HUES64 (cell line): ENCODE data around the gene CRTAC1.

Experiments used
- H3K27ac ChIP-seq: 2 replicates; pipeline ENCODE4 v1.7.0; 2013; ENCODE audit warnings: low read depth, low read length, inconsistent platforms
- H3K27me3 ChIP-seq: 2 replicates; pipeline ENCODE4 v1.6.1; 2013; ENCODE audit warnings: mild to moderate bottlenecking, low read length; ENCODE audit not compliant: insufficient read depth
- H3K36me3 ChIP-seq: 2 replicates; pipeline ENCODE4 v1.6.1; 2013; ENCODE audit warnings: mild to moderate bottlenecking, low read length; ENCODE audit not compliant: insufficient read depth
- H3K4me1 ChIP-seq: 2 replicates; pipeline ENCODE4 v1.6.1; 2013; ENCODE audit warnings: mild to moderate bottlenecking, low read length, moderate library complexity; ENCODE audit not compliant: insufficient read depth
- H3K4me3 ChIP-seq: 2 replicates; pipeline ENCODE4 v1.5.1; 2013; ENCODE audit warnings: mild to moderate bottlenecking, low read length, moderate library complexity
- H3K9ac ChIP-seq: 2 replicates; pipeline ENCODE4 v1.6.1; 2013; ENCODE audit warnings: mild to moderate bottlenecking, low read depth, low read length
- H3K9me3 ChIP-seq: 2 replicates; pipeline ENCODE4 v1.6.1; 2013; ENCODE audit warnings: low read depth, low read length; ENCODE audit not compliant: insufficient read depth
- WGBS: fragments of 150-250, 120-280 bp; methylation state at CpG from one replicate; pipeline ENCODE4 v1.1.7; 2013; ENCODE audit warnings: missing lambda C conversion rate; 5-methylcytosine and 5-hydroxymethylcytosine counted together

The CRTAC1 gene

DNA sequence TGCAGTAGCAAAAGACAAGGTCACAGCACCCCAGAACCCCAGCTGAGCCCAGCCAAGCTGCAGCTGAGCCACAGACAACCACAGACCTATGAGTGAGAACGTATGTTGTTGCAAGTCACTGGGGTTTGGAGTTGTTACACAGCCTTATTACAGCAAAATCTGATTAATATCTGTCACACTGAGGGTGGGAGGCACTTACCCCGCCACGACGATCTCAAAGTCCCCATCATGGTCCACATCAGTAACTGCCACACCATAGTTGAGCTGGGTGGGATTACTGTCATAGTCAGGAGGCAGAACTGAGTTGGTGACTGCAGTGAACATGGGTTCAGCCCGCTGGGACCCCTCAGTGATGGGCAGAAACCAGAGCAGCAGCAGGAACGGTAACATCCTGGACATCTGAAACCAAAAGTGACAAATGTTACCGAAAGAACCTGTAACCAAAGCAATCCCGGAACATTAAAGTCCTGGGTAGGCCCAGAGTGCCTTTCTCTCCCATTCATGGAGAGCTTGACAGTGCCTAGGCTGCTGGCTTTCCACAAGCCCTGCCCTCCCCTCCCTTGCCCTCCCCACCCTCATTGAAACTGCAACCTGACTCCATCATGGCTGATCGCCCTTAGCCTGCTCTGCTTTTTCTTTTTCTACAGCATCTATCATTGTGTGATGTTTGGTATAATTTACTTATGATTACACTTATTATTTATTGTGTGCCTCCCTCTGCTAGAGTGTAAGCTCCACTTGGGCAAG lies 19.3 kb downstream of the CRTAC1 start:
- 92% methylated on average over 8 of the region's 9 CpGs for WGBS
- Histone ChIP-seq H3K4me1 (peaks cover 15% of the 10 kb centered on the region), H3K4me3 (no peak overlapping the region)

DNA sequence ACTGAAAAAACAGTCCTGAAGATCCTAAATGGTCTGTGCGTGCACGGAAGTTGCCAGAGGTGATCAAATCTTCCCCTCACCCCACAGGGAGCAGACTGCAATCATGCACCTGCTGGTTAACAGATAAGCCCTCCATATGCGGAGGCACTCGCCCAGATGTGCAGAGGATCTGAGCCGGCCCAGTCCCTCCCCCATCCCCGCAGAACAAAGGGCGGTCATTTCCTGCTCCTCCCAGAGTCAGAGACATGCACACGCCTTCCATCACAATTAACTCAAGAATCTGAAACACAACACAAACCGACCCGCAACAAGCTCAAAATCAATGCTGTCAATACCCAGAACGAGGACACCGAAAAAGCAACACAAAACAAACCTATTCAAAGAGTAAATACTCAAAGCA lies 24.2 kb downstream of the CRTAC1 start:
- H3K4me3 ChIP-seq = peak overlapping the region; percentile 46
- no peak overlapping the region for H3K9ac ChIP-seq
- H3K27me3 ChIP-seq = peaks cover 14% of the 10 kb centered on the region
- H3K27ac ChIP-seq = no peak overlapping the region
- WGBS = 2% methylated on average over 12 of the region's 12 CpGs
- peaks cover 17% of the 10 kb centered on the region for H3K4me1 ChIP-seq
- H3K9me3 ChIP-seq = no peaks in the 10 kb centered on the region
- H3K36me3 ChIP-seq = no peaks in the 10 kb centered on the region

More for the DNA sequence above, 19.3 kb downstream of the CRTAC1 start:
- no peak overlapping the region for H3K9ac ChIP-seq
- no peaks in the 10 kb centered on the region for H3K36me3 ChIP-seq
- no peak overlapping the region for H3K27ac ChIP-seq
- no peaks in the 10 kb centered on the region for H3K9me3 ChIP-seq
- H3K27me3 ChIP-seq = peaks cover 14% of the 10 kb centered on the region

DNA sequence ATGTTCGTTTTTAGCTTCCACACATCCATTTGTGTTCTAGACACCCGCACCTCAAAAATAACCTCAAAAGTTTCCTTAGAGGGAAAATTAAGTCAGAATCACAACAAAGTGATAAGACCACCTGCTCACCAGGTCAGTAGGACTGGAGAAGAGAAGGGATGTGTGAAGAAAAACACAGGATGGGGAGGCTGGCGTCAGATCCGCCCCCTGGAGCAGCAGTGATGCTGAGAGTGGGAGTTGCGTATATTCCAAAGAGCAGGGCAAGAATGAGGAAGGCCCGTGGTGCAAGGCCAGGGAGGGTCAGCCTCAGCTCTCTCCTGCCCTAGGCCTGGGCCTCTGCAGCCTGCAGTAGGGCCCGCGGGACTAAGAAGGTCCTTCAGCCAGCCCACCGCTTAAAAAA lies 28.7 kb downstream of the CRTAC1 start:
- Histone ChIP-seq H3K9me3 (peaks cover 7% of the 10 kb centered on the region; the same call in 1 of the 2 replicates), H3K4me3 (no peak overlapping the region), H3K36me3 (no peaks in the 10 kb centered on the region), H3K27me3 (peaks cover 4% of the 10 kb centered on the region), H3K27ac (no peak overlapping the region), H3K9ac (no peak overlapping the region), H3K4me1 (peaks cover 10% of the 10 kb centered on the region)
- 81% methylated on average over 7 of the region's 9 CpGs for WGBS

DNA sequence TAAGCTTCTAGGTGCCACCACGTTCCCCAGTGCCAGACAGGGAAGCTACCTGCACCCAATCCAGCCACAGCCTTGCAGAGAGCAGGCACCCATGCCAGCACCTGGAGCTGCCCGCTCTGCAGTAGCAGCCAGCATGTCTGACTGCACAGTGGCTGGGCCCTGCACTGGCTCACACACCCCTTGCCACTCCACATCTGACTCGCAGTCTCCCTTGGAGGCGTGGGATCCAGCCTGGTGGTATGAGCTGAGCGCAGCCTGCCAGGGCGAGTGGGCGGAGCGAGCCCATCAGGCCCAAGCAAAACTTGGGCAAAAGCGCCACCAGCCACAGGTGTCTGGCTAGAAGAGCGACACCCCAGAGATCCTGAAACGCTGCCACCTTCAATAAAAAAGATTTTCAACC lies 30.1 kb downstream of the CRTAC1 start:
- H3K36me3 ChIP-seq = no peaks in the 10 kb centered on the region
- WGBS = 94% methylated on average over 11 of the region's 11 CpGs
- H3K4me1 ChIP-seq = no peaks in the 10 kb centered on the region
- no peak overlapping the region for H3K27ac ChIP-seq
- H3K9ac ChIP-seq = no peak overlapping the region
- no peak overlapping the region for H3K4me3 ChIP-seq
- no peaks in the 10 kb centered on the region; the same call in 1 of the 2 replicates for H3K27me3 ChIP-seq
- peaks cover 7% of the 10 kb centered on the region; the same call in 1 of the 2 replicates for H3K9me3 ChIP-seq

DNA sequence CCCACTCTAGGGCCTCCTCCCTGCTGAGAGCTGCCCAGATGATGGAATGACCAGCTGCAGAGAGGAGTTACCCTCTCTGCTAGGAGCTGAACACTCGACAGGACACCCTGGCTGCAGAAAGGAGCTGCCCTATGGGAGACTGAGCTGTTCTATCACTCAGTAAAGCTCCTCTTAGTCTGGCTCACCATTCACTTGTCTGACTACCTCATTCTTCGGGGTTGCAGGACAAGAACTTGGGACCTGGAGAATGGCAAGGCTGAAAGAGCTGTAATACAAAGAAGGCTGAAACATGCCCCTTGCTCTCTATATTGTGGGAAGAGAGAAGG lies 30.5 kb downstream of the CRTAC1 start:
- H3K27me3 ChIP-seq = no peaks in the 10 kb centered on the region; the same call in 1 of the 2 replicates
- no peak overlapping the region for H3K9ac ChIP-seq
- 88% methylated on average over 2 of the region's 2 CpGs for WGBS
- H3K4me3 ChIP-seq = no peak overlapping the region
- peaks cover 7% of the 10 kb centered on the region; the same call in 1 of the 2 replicates for H3K9me3 ChIP-seq
- H3K4me1 ChIP-seq = no peaks in the 10 kb centered on the region
- no peak overlapping the region for H3K27ac ChIP-seq
- no peaks in the 10 kb centered on the region for H3K36me3 ChIP-seq

DNA sequence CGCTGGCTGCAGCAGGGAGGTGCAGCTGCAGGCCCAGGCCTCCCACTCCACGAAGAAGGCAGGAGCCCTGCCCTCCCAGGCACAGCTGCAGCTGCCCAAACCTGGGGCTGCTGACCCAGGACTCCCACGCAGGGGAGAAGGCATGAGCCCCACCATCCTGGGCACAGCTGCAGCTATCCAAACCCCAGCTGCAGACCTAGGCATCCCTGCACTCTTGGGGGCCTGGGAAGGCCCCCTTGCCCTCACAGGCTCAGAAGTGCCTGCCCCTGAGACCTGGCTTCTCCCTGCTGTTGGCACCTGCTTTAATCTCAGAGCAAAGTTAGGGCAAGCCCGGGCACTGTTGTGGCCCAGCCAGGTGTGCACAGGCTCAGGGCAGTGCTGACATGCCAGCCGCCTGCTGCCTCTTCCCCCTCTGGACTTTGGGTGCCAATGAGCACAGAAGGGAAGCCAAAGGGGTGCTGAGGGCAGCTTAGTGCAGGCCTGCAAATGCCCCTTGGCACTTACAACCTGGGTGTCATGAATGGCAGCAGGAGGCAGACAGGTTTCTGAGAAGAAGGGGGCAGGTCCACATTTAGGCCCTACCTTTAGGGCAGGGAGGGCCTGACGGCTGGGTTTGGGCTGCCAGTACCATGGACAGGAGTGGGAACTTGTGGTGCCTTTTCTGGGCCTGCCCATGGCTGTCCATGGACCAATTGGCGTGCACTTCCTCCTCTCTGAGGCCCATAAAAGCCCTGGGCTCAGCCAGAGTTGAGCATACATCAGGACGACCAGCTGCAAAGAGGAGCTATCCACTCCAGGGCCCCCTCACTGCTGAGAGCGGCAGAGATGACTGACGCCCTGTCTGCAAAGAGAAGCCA lies 31.1 kb downstream of the CRTAC1 start:
- WGBS = 79% methylated on average over 10 of the region's 10 CpGs
- Histone ChIP-seq H3K36me3 (no peaks in the 10 kb centered on the region), H3K4me1 (no peaks in the 10 kb centered on the region), H3K9ac (no peak overlapping the region), H3K27me3 (no peaks in the 10 kb centered on the region; the same call in 1 of the 2 replicates), H3K9me3 (peaks cover 7% of the 10 kb centered on the region; the same call in 1 of the 2 replicates), H3K4me3 (no peak overlapping the region), H3K27ac (no peak overlapping the region)

DNA sequence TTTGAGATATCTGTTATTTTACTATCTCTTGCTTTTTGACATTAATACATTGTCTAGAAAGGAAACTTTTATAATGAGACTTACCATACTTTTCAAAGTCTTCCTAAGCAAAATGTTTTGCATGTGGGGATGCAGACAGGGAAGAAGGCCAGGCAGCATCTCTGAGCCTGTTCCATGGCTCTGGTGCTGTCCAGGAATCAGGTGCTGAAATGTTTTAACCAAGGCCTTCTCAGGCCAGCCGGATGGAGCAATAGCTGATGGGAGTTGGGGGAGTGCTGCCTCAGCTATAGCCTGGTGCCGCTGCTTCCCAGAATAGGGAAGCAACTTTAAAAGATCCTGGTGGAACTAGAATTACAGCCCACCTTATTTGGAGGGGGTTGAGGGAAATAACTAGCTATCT lies 38.5 kb downstream of the CRTAC1 start:
- Histone ChIP-seq H3K27ac (no peak overlapping the region), H3K4me1 (no peaks in the 10 kb centered on the region), H3K9me3 (no peaks in the 10 kb centered on the region), H3K9ac (no peak overlapping the region), H3K27me3 (0 out of 2 replicates have a peak, but pooled peaks cover 2% of the 10 kb centered on the region), H3K36me3 (no peaks in the 10 kb centered on the region), H3K4me3 (no peak overlapping the region)
- WGBS = 12% methylated on average over 2 of the region's 2 CpGs

DNA sequence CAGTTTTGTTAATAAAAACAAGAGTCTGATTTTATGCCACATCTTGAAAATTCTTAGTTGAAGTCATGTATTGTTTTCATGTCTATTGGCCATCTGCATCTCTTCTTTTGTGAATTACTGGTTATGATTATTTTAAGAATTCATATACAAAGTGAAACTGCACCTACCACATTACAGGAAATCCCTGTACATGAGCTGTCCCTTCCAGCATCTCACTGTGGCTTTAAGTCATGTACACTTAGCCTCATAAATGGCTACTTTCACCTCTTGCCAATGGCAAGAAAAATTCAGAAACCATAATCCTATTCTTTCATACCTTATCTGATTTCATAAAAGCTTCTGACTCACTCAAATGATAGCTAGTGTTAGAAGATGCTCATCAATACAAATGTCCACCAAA lies 48.6 kb downstream of the CRTAC1 start:
- H3K4me1 ChIP-seq = no peaks in the 10 kb centered on the region
- H3K9ac ChIP-seq = no peak overlapping the region
- H3K4me3 ChIP-seq = no peak overlapping the region
- H3K27ac ChIP-seq = no peak overlapping the region
- no peaks in the 10 kb centered on the region for H3K36me3 ChIP-seq
- H3K27me3 ChIP-seq = peaks cover 26% of the 10 kb centered on the region
- no peaks in the 10 kb centered on the region for H3K9me3 ChIP-seq

DNA sequence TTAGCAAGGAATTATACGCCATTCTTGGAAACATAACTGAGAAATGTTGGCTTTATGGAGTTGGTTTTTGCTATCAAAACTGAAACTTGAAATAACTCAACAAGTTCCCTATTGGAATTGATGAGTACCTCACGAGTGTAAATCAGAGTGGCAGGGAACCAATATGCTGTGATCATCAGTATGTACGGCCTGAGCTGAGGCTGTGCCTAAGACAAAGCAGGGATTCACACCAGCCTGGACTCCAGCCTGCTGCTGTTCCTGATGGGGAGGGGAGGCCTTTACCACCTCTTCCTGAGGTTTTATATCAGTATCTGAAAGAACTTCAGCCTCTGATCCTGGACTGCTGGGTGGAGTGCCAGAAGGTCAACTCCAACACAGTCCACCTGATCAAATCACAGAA lies 52.7 kb downstream of the CRTAC1 start:
- H3K4me1 ChIP-seq = 0 out of 2 replicates have a peak, but pooled peaks cover 6% of the 10 kb centered on the region
- no peak overlapping the region for H3K9ac ChIP-seq
- H3K27ac ChIP-seq = no peak overlapping the region
- WGBS = 94% methylated on average over 3 of the region's 3 CpGs
- peaks cover 65% of the 10 kb centered on the region for H3K27me3 ChIP-seq
- no peaks in the 10 kb centered on the region for H3K36me3 ChIP-seq
- no peak overlapping the region for H3K4me3 ChIP-seq
- no peaks in the 10 kb centered on the region for H3K9me3 ChIP-seq

DNA sequence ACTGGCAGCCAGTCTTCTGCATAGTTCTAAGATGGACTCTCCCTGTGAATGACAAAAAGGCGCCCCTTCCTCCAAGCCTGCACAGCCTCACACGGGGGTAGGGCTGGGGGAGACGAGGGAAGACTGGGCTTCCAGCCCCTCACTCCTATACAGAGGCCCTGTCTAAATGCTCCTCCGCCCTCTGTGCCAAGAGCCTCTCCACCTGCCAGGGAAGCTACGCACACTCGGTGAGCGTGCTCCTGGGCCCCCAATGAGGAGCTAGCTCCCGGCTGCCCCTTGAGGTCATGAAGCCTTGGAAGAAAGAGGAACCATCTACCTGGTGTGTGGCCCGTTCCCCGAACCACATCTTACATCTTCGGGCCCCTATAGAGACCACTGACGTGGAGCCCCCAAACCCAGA lies 54.8 kb downstream of the CRTAC1 start:
- H3K27ac ChIP-seq = no peak overlapping the region
- H3K9ac ChIP-seq = no peak overlapping the region
- H3K4me1 ChIP-seq = 0 out of 2 replicates have a peak, but pooled peaks cover 6% of the 10 kb centered on the region
- H3K36me3 ChIP-seq = no peaks in the 10 kb centered on the region
- peak overlapping the region; percentile 56; the same call in 1 of the 2 replicates for H3K4me3 ChIP-seq
- H3K27me3 ChIP-seq = peaks cover 58% of the 10 kb centered on the region
- 85% methylated on average over 12 of the region's 12 CpGs for WGBS
- no peaks in the 10 kb centered on the region for H3K9me3 ChIP-seq
